HT1080 (cell line): ENCODE measurements around the gene ANKLE1. TPM values are rescaled to one million over a fixed set of nuclear protein-coding genes. Genes with fewer than 3 reads are reported as not detected.
A peak's percentile ranks its signal among the peaks of the same experiment; 100 is the strongest.

Source experiments
- DNase-seq: peaks from one replicate; pipeline ENCODE4 v3.0.0-alpha.2; 2015; ENCODE audit warnings: low read depth
- total RNA-seq: library from RNA; depleted of rRNA; stranded (reverse); fragments of >200 nt; shearing (Covaris generic); gene quantifications from 2 replicates; pipeline ENCODE4 v1.2.3, GENCODE V29; 2014

Gene ANKLE1
- total RNA-seq, 1 experiment from 2014 or later, result 0.35 TPM

GRCh38 chr19:17325881-17326594, 44.3 kb downstream of the ANKLE1 start:
- DNase-seq, result no peak

- DNase-seq, result no peak
Observed at GRCh38 chr19:17326595-17326966, 44.9 kb downstream of the ANKLE1 start.

GRCh38 chr19:17327068-17327653, 45.5 kb downstream of the ANKLE1 start:
- DNase-seq, result no peak

GRCh38 chr19:17327654-17328516, 46.2 kb downstream of the ANKLE1 start:
- no peak for DNase-seq

GRCh38 chr19:17328517-17329365, 47.0 kb downstream of the ANKLE1 start:
- DNase-seq, result no peak

- DNase-seq, result no peak
Observed at GRCh38 chr19:17329366-17330261, 47.9 kb downstream of the ANKLE1 start.

GRCh38 chr19:17330262-17331044, 48.8 kb downstream of the ANKLE1 start:
- no peak for DNase-seq

GRCh38 chr19:17331045-17331558, 49.4 kb downstream of the ANKLE1 start:
- no peak for DNase-seq

GRCh38 chr19:17332360-17332676, 50.6 kb downstream of the ANKLE1 start:
- no peak for DNase-seq

GRCh38 chr19:17332677-17333581, 51.2 kb downstream of the ANKLE1 start:
- DNase-seq, result peak; percentile 58

GRCh38 chr19:17333611-17334413, 52.1 kb downstream of the ANKLE1 start:
- peak; percentile 86 for DNase-seq

GRCh38 chr19:17334414-17335409, 53.0 kb downstream of the ANKLE1 start, which contains the start of gene ANO8:
ANO8 (minus strand) TSS chr19:17334855; CDS start chr19:17334670, 185 bp downstream.
- DNase-seq, result peak; percentile 95

- no peak for DNase-seq
Observed at GRCh38 chr19:17335575-17335974, 53.9 kb downstream of the ANKLE1 start.
